GM21360 (cell line): ENCODE measurements around the gene MAPKAP1.
A peak's percentile ranks its signal among the peaks of the same experiment; 100 is the strongest.

Experiments used
- ATAC-seq: cut with Tn5 transposase; IDR thresholded peaks from one replicate; pipeline ENCODE4 v1.9.1; 2021; ENCODE audit warnings: mild to moderate bottlenecking, moderate library complexity; ENCODE audit not compliant: unreplicated experiment

Gene MAPKAP1

DNA sequence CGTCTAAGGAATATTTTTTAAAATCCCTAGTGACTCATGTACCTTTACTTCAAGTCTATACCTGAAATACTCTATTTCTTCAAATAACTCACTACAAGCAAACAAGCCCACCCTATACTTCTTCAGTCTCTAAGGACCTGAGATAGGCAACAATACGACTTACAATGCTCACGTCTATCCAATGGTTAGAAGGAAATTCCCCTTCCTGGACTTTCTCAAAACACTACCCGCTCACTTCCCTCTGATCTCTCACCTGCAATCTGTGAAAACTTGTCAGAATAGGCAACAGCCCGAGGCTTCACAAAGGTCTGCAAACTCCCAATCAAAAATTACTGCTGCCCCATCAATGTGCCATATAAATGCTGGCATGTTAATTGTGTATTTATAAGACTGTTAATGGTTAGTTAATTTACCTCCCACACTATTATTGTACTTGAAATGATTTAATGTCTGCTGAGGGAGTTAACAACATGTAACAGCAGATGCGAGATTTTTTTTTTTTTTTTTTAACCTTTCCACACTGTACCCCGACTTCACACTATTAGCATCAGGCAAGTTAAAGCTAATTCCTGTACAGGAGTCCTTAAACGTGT, 27.3 kb downstream of the MAPKAP1 start:
- no peak for ATAC-seq

DNA sequence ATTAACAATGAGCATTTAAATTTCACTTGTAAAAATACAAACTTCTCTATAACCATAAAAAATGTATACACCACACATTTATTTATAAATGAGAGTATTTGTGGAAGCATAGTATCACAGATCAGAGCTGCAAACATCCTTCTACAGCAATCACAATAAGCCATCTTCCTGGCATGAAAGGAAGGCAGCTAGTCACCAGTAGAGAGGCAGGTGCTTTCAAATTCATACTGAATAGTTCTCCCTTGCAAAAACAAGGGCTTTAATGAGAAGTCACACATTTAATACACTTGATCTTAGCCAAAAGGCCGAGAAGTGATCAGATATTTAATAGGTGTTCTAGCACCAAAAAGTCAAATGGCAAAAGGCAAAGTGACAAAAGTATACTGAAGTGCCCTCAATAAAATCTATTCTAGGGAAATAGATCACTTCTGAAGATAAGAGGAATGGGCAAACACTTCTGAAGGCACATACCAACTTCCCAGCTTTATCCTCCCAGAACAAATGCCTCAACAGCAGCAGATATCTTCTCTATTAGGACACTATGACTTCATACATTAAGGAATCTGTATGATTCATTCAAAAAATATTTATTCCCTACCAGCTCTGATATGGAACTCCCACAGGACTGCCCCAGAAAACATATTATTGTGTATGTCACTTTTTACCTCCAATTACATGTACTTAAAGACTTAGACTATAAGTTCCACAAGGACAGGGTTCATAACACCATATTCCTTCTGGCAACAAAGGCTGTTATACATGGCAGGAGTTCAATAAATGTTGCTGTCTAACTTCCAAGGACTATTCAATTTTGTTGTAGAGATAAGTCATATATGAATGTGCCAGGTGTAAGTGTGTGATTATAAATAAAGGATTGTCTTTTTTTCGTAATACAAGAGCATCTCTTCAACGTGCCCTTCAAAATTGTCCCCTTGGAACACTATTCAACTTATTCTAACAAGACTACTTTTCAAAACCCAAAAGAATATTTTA, 31.7 kb downstream of the MAPKAP1 start:
- no peak for ATAC-seq

DNA sequence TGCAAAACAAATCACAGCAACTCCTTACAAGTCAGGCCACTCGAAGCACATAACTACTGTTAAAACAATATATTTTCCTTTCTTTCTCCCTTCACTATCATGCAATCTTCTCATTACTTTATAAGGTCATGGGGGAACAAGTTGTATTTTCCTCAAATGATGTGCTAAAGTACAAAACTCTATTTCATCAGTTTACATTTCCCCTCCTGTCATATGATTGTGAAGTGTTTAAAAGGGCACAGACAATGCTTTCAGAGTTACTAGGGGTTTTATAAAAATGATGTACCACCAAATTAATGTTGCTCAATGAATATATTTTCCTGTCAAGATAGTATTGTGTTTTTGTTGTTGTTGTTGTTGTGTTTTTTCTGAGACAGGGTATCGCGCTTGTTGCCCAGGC, 34.1 kb downstream of the MAPKAP1 start:
- no peak for ATAC-seq

DNA sequence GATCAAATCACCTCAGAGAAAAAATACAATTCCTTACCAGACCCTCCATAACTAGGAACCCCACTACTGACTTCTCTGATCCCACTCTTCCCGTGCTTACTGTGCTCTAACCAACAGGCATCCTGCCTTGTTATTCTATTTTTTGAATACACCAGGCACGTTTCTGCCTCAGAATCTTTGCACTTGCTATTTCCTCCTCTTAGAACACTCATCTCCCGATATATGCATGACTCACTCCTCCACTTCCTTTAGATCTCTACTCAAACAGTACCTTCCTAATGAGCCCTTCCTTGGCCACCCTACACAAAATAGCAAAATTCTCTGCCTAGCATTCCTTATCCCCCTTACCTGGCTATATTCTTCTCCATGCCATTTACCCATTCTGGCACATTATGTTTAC, 43.9 kb downstream of the MAPKAP1 start:
- no peak for ATAC-seq

DNA sequence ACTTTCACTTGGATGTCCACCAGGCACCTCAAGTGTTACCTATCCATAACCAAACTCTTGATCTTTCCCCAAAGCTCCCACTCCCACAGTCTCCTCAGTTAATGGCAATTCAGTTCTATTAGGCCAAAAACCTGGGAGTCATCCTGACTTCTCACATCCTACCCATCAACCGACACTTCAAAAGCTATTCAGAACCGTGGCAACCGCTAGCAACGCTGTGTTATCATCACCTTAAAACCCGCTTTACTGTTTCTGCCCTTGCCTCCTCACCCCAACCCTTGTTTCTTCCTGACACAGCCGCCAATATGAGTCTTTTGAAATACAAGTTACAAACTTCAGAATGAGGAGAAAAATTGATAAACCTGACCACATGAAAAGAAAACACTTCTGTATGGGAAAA, 46.5 kb downstream of the MAPKAP1 start:
- ATAC-seq: no peak

DNA sequence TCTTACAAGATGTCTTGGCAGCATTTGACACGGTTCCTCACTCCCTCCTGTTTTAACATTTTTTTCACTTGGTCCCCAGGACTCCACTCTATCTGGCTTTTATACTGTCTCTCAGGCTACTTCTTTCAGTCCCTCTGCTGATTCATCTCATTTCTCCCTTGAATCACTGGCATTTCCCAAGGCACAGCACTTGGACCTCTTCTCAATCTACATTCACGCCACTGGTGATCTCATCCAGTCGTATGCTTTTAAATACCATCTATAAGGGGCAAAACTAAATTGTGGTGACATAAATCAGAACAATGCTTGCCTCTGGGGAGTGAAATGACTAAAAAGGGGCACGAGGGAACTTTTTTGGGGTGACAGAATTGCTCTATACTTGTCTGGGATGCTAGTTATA, 47.1 kb downstream of the MAPKAP1 start:
- no peak for ATAC-seq

DNA sequence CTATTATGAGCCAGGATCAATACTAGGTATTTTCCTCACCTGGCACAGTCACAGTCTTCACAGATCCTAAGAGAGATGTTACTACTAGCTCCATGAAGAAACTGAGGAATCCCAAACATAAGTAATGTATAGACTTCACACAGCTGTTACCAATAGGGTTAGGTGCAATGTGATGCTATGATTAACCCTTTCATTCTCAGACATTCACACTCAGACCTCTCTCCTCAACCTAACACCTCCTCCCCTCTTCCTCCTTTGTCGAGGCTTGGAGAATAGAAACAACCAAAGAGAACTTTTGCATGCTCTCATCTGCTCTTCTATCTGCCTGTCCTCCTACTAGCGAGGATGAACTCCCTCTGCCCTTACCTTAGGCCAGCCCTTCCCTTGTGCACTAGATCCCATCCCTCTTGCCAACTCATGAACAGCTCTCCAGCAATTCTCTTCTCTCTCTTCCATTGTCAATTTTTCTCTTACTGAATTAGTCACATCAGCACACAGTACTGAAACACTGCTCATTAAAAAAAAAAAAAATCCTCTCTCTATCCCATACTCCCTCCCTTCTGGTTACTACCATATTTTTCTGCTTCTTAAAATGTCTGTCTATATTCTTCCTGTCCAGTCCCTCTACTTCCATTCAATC, 47.7 kb downstream of the MAPKAP1 start:
- no peak for ATAC-seq

DNA sequence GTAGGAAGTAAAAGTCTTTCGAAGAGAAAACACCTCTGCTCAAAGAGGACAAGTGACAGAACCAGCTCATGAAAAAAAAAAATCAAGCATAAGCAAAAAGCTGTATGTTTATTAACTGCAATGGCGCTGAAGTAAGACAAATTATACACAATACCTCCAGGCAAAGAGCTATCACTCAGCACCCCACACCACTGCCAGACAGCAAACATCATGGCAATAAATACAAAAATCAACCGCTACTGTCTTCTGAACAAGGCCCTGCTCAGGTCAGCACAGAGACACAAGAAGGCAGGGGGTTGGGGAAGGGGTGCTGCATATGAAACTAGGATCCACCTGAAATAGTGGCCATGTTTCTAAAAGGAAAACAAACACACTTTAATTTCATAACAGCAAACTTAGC, 50.4 kb downstream of the MAPKAP1 start:
- ATAC-seq: no peak

DNA sequence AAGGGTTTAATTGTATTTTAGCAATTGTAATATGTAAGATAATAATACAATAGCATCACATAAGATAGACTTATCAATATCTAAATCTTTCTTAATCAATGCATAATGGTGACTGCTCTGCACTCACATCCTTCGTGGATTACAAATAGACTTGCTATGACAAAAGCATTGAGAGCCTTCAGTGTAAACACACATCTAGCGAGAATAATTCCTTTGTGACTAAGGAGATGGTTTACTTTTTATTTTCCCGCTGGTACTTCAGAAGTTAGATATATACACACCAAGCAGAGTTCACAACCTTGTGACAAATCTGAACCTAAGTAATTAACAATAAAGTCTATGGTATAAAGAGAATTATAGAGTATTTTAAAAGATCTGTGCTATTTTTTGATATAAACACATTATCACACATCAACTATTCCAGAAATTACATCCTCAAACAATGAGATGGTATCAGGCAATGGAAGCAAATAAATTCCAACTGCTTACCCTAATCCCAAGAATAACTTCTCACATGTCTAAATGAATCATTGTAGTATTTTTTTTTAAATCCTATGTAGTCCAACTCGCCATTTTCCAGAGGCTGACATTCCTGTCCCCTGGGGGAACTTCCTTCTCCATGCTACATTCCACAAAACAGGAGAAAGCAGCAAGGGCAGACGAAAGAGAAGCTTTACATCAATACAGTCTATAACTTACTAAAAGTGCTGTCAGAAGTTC, 51.2 kb downstream of the MAPKAP1 start:
- no peak for ATAC-seq

DNA sequence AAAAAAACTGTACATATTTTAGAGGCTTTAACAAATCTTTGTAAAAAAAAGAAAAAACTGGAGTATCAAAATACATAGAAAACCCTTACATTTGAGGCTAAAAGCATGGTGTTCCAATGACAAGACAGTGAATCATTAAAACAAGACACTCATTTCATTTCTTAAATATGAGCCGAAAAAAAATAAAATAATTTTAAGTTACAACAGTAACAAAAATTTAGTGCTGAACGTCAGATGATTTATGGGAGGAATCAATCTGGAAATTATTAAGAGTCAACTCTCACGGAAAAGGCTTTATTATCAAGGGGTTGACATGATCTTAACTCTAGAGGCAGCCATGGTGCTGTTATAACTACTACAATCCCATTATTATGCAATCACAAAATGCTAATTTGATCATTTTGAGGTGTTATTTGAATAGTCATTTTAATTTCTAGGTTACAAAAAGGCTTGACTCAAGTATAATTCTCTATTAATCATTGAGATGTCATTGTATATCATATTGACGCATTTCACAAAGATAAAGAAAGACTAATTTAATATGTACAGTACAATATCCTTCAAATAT, 51.9 kb downstream of the MAPKAP1 start:
- ATAC-seq: no peak

DNA sequence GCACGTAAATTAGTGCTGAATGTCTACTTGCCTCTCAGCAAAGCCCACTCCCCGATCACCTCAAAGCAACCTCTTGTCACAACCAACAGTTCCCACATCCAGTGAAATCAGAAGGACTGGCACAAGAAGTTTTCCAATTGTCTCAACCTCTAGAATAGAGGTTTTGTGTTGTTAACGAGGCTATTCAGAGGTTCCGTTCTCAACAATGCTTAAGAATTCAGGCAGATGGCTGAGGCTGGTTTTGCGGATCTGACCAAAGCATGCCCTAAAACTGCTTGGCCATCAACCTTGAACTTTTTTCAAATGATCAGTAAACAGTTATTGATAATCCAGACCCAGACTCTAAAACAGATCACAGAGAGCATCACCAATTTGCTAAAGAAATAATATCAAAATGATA, 52.9 kb downstream of the MAPKAP1 start:
- ATAC-seq: no peak

DNA sequence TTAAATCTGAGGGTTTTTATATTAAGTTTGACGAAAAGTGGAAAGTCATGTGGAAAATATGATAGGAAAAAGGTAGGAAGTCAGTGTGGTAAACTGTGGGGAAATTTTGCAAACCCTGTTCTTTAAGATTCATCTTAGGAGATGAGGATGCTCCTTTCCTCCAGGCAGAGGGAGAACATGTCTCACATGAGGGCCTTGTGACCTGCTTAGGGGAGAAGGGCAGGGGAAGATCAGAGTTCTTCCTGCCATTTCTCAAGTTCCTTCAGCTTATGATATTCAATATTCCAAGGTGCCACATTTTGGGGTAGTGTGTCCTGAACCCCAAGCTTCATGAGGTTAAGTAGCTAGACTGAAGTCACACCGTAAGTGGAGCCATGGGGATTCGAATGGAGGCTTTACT, 53.7 kb downstream of the MAPKAP1 start:
- no peak for ATAC-seq

DNA sequence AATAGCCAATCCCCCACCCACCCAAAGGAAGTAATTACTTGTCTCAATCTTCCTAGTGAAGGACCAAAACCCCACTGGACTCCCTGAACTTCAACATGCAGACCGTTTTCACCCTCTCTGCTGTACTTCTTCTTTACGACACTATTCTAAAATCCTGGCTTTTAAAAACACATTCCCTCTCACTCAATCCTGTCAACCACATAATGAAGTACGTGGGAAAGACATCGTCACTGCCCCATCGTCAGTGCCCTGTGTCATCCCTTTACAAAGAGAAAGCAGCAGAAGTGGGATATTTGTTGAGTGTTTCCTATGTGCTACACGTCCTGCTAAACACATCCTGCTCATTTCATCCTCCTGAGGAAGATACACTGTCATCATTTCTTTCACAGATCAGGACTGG, 54.2 kb downstream of the MAPKAP1 start:
- ATAC-seq: no peak

DNA sequence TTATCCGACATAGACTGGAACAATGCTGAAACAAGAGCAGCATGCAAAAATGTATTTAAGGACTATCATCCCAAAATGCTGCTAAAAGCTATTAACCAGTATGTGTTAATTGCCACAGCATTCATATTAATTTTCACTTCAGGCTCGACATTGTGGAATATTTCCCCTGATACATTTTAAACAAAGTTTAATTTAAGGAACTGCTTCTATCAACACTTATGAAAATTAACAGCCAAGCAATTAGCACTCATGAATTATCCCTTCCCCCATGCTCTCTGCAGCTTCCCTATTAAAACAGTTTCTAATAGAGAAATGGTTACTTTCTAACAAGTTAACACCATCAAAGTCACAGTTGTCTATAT, 54.8 kb downstream of the MAPKAP1 start:
- ATAC-seq: no peak

DNA sequence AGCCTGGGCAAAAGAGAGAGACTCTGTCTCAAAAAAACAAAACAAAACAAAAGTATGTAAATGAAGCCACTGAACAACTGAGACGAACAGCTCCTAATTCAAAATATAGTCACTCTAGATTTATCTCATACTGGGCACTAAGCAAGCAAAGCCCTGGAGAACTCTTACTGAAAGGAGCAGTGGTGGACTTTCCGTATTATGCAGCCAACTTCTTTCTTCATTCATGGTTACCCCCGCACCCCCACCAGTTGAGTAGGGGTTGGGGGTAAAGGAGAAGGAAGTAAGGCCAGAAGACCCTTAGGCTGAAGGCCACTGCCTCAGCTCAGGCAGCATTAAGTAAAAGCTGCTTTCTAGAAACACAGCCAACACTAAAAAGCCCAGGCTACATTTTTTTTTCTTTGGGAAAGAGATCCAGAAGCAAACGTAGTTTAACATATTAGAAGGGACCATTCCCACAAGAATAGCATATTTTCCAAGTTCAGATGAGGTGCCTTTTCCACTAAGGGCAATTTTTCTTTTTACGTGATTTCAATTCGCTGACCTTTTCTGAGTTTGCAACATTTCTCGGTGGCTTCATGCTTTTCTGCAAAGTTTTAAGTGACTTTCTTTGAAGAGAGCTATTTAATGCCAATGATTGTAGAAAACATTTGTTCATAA, 55.3 kb downstream of the MAPKAP1 start:
- no peak for ATAC-seq

DNA sequence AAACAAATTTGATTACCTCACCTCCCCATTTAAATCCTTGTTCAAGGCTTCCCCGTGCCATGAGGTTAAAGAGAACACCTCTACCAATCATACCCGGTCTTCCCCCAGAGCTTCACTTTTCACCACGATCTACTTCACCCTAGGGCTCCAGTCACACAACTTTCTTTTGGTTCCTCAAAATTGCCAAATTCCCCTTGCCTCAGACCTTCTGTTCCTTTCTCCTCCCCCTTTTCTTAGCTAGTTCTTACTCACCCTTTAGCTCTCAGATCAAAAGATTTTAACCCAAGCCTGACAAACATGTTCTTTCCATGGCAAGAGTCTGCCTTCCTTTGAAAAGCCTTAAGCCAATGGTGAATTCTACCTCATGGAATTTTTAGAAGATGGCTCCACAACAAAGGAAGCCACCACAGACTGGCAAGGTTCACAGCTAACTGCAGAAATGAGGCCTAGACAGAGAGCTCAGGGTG, 56.7 kb downstream of the MAPKAP1 start:
- ATAC-seq: peak; percentile 69

DNA sequence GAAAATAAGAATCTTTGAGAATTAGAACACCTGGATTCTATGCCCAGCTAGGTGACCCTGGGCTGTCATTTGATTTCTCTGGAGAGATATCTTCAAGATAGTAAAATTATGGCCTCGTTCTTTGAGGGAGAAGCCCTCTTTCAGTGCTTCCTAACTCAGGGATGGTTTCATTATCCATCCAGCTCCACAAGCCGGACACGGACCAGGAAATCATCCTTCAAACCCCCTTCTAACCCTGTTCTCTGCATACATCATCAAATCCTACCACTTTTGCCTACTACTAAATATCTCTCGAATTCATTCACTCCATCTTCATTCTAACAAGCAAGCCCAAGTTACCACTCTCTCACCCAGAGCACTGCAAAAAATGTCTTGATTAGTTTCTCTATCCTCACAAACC, 57.2 kb downstream of the MAPKAP1 start:
- ATAC-seq: no peak

DNA sequence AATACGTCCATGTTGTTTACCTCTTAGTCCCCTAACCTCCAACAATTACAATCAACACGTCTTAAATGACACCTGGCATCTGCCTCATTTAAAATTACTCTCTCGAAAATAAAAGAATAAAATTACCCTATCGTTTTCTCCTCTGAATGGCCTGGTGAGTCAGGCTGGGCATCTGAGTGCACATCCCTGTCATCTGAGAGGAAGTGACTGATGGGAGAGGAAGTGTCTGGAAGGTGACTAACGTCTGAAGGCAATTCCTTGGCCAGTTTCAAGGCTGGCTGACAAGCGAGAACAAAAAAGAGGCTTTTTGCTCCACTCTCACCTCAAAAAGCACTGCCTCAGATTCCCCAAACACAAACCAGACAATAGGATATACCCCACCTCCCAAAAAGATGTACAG, 57.7 kb downstream of the MAPKAP1 start:
- ATAC-seq: no peak

DNA sequence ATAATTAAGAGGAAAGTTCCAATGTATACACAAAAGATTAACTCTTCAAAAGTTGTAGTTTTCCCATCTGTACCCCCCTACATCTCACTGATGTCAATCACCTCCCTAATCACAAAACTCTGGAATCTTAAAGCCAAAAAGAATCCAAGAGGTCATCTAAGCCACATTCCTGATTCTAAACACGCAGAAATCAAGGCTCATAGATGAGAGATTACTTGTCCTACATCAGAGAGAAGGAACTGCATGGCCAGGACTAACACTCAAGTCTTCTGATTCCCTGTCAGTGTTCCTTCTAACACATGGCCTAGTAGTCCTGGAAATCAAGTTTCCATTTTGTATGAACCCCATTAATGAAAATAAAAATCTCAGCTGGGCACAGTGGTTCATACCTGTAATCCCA, 58.7 kb downstream of the MAPKAP1 start:
- no peak for ATAC-seq

DNA sequence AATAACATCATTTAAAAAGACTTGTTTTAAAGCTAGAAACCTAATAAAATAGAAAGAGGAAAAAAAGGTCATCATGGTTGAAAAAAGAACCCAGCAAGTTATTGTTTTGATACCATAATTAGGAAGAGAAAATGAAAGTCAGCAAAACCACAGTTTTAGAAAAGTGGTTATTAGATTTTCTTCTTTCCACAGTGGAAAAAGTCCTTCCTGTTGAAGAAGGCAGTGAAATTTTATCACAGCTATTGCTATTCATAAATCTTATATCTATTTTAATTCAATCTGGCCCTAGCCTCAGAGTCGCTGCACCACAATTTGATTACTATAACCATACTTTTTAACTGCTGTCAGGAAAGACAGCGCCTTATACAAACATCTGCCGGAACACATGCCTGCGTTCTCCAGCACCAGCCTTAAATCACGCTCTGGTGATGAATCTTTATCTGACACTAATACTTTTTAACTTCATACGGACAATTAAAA, 60.3 kb downstream of the MAPKAP1 start:
- no peak for ATAC-seq
